ENCODE data around the gene RTN4R.

Gene RTN4R

DNA sequence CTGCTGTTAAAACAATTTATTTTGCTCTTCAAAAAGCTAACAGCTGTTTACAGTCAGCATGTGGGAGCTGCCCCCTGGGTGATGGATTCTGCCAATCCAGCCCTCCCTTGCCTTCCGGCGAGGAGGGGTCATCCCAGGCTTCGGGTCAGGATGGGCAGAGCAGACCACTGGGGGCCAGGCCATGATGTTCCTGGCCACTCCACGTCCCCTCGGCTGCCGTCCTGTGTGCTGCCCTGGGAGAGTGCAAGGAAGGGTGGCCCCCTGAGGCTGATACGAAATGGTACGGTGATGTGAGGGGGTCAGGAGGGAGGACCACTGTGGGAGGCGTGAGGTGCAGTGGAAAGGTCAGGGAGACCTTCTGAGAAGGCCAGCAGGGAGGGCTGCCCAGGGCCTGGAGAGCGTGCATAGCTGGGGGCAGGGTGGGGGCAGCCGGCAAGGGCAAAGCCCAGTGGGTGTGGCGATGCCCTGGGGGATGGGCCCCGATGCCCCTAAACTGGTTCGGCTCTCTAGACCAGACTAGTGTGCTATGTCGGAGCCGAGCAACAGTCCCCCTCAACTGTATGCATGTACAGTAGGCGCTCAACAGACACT, 41.3 kb downstream of the RTN4R start:
- TF ChIP-seq MYC (IDR thresholded peaks at IDR 0.05; ENCODE audit: low read depth, low read length) (no peak), POLR2A (IDR thresholded peaks at IDR 0.05; ENCODE audit: extremely low read depth, insufficient read length) (no peak)
- TF ChIP-seq, protein P1, sequence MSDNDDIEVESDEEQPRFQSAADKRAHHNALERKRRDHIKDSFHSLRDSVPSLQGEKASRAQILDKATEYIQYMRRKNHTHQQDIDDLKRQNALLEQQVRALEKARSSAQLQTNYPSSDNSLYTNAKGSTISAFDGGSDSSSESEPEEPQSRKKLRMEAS (IDR thresholded peaks at IDR 0.05; ENCODE audit: low read depth, low read length), result no peak
- TF ChIP-seq, protein P2, sequence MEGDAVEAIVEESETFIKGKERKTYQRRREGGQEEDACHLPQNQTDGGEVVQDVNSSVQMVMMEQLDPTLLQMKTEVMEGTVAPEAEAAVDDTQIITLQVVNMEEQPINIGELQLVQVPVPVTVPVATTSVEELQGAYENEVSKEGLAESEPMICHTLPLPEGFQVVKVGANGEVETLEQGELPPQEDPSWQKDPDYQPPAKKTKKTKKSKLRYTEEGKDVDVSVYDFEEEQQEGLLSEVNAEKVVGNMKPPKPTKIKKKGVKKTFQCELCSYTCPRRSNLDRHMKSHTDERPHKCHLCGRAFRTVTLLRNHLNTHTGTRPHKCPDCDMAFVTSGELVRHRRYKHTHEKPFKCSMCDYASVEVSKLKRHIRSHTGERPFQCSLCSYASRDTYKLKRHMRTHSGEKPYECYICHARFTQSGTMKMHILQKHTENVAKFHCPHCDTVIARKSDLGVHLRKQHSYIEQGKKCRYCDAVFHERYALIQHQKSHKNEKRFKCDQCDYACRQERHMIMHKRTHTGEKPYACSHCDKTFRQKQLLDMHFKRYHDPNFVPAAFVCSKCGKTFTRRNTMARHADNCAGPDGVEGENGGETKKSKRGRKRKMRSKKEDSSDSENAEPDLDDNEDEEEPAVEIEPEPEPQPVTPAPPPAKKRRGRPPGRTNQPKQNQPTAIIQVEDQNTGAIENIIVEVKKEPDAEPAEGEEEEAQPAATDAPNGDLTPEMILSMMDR (IDR thresholded peaks at IDR 0.05; ENCODE audit: low read depth, low read length), result no peak
- H3K4me3 ChIP-seq (ENCODE audit: low read depth, low read length), result no peak overlapping the region
- DNase-seq (ENCODE audit: low read depth), result no peak

DNA sequence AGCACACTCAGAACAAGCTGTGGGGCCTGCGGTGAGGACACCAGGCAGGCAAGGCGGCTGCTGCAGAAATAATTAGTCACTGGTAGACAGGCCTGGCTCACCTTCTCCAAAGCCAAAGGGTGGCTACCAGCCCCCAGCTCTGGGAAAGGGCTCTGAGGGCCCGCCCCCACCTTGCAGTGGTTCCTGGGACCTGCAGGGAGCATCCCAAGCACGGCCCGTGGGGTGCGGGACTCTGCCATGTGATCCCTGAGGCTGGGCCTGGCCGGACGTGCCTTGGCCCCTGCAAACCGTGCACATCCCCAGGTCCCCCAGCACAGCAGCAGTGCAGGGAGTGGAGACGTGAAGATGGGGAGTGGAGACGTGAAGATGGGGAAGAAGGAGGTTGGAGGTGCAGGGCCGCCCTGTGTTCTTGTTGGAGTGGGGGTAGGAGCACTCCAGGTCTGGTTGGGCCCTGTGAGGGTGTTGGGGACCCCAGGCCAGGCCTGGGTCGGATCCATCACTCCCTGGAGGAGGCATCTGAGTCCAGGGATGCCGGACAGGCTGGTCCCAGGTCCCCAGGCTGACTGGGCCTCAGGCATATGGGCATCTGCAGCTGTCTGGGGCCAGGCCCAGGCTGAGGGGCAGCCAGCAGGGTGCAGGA, 41.9 kb downstream of the RTN4R start:
- no peak for DNase-seq (ENCODE audit: low read depth)
- H3K4me3 ChIP-seq (ENCODE audit: low read depth, low read length), result no peak overlapping the region
- no peak for TF ChIP-seq MYC (IDR thresholded peaks at IDR 0.05; ENCODE audit: low read depth, low read length)
- TF ChIP-seq POLR2A (IDR thresholded peaks at IDR 0.05; ENCODE audit: extremely low read depth, insufficient read length), result no peak
- TF ChIP-seq, protein P2 (IDR thresholded peaks at IDR 0.05; ENCODE audit: low read depth, low read length), result no peak
- TF ChIP-seq, protein P1 (IDR thresholded peaks at IDR 0.05; ENCODE audit: low read depth, low read length), result no peak

DNA sequence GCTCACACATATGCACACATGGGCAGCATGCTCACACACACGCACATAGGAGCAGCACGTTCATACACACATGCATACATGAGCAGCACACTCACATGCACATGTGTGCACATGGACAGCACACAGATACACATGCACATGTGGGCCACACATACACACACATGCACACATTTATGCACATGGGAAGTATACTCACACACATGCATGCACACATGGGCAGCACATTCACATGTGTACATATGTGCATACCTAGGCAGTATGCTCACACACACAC, 42.5 kb downstream of the RTN4R start:
- no peak overlapping the region for H3K4me3 ChIP-seq (ENCODE audit: low read depth, low read length)
- TF ChIP-seq, protein P1 (IDR thresholded peaks at IDR 0.05; ENCODE audit: low read depth, low read length), result 0 out of 2 replicates have a peak, but pooled peaks have one; percentile 7
- TF ChIP-seq POLR2A (IDR thresholded peaks at IDR 0.05; ENCODE audit: extremely low read depth, insufficient read length), result no peak
- no peak for DNase-seq (ENCODE audit: low read depth)

DNA sequence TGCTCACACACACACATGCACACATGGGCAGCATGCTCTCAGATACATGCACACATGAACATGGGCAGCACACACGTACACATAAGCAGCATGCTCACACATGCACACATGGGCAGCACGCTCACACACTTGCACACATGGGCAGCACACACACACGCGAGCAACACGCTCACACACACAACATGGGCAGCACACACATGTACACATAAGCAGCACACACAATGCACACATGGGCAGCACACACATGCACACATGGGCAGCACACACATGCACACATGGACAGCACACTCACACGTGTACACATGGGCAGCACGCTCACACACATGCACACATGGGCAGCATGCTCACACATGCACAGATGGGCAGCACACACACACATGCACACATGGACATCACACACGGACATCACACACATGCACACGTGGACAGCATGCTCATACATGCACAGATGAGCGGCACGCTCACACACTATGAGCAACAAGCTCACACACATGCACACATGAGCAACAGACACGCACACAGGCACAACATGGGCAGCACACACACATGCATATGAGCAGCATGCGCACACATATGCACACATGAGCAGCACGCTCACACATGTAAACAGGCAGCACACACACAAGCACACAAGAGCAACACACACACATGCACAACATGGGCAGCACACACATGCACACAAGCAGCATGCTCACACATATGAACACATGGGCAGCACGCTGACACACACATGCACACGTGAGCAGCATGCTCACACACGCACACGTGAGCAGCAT, 43.0 kb downstream of the RTN4R start:
- no peak for DNase-seq (ENCODE audit: low read depth)
- no peak for TF ChIP-seq MYC (IDR thresholded peaks at IDR 0.05; ENCODE audit: low read depth, low read length)
- no peak for TF ChIP-seq POLR2A (IDR thresholded peaks at IDR 0.05; ENCODE audit: extremely low read depth, insufficient read length)
- TF ChIP-seq, protein P1 (IDR thresholded peaks at IDR 0.05; ENCODE audit: low read depth, low read length), result 0 out of 2 replicates have a peak, but pooled peaks have one; percentile 4
- TF ChIP-seq, protein P2 (IDR thresholded peaks at IDR 0.05; ENCODE audit: low read depth, low read length), result no peak
- no peak overlapping the region for H3K4me3 ChIP-seq (ENCODE audit: low read depth, low read length)

DNA sequence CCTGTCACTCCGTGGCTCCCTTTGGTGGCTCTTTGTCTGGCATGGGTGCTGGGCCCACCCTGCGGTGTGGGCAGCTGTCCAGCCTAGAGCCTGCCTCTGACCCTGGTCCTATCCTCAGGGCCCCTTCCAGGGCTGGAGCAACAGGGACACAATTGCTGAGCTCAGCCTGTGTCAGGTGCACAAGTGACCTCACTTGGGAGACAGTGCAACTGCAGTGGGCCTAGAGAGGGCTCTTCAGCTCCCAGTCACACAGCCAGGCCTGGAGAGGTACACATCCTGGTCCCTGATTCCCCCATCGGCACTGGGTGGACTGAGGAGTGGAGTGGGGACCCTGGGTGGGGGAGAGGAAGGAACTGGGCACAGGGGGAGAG, 43.9 kb downstream of the RTN4R start:
- DNase-seq (ENCODE audit: low read depth), result no peak
- TF ChIP-seq POLR2A (IDR thresholded peaks at IDR 0.05; ENCODE audit: extremely low read depth, insufficient read length) (no peak), MYC (IDR thresholded peaks at IDR 0.05; ENCODE audit: low read depth, low read length) (no peak)
- TF ChIP-seq, protein P1 (IDR thresholded peaks at IDR 0.05; ENCODE audit: low read depth, low read length), result no peak
- TF ChIP-seq, protein P2 (IDR thresholded peaks at IDR 0.05; ENCODE audit: low read depth, low read length), result no peak

More for the DNA sequence above, 43.9 kb downstream of the RTN4R start:
- no peak overlapping the region for H3K4me3 ChIP-seq (ENCODE audit: low read depth, low read length)

Measured in NB4 (cell line).